IPS-20b (cell line): ENCODE measurements around the gene ZNF213.

Source experiments
- H3K27ac ChIP-seq: one replicate; pipeline ENCODE4 v1.5.1; 2013; ENCODE audit warnings: low read length
- H3K27me3 ChIP-seq: 2 replicates; pipeline ENCODE4 v1.6.1; 2013; ENCODE audit warnings: mild to moderate bottlenecking, low read length, inconsistent platforms; ENCODE audit not compliant: insufficient read depth
- H3K36me3 ChIP-seq: 2 replicates; pipeline ENCODE4 v1.6.1; 2013; ENCODE audit warnings: low read depth, mild to moderate bottlenecking, inconsistent platforms, low read length, moderate library complexity; ENCODE audit not compliant: insufficient read depth
- H3K4me1 ChIP-seq: 2 replicates; pipeline ENCODE4 v1.6.1; 2013; ENCODE audit warnings: mild to moderate bottlenecking, control low read depth, inconsistent platforms, low read length, moderate library complexity; ENCODE audit not compliant: insufficient read depth
- H3K4me3 ChIP-seq: 2 replicates; pipeline ENCODE4 v1.5.1; 2013; ENCODE audit warnings: mild to moderate bottlenecking, low read length, inconsistent platforms
- H3K9ac ChIP-seq: 2 replicates; pipeline ENCODE4 v1.6.1; 2013; ENCODE audit warnings: low read depth, mild to moderate bottlenecking, inconsistent platforms, low read length, moderate library complexity
- H3K9me3 ChIP-seq: 2 replicates; pipeline ENCODE4 v1.6.1; 2013; ENCODE audit warnings: mild to moderate bottlenecking, low read depth, low read length, inconsistent platforms; ENCODE audit not compliant: insufficient read depth

The ZNF213 gene

DNA sequence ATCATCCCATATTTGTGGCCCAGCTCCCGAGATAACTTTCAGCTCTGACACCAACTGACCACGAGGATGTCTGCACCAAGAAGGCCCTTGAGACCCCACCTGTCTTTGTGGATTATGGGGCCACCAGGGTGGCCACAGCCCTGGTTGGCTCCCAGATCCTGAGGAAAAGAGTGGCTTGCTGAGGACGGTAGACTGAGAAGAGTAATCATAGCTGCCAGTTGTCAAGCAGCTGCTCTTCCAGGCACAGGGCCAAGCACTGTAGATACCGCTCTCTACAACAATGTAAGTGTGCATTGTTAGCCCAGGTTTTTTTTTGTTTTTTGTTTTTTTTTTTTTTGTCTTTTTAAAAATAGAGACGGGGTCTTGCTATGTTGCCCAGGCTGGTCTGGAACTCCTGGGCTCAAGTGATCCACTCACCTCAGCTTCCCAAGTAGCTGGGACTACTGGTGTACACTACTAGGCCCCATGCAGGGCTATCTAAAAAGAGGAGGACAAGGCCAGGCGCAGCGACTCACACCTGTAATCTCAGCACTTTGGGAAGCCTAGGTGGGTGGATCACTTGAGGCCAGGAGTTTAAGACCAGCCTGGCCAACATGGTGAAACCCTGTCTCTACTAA, 12.9 kb upstream of the ZNF213 start:
- Histone ChIP-seq H3K9ac (no peak overlapping the region), H3K27me3 (no peaks in the 10 kb centered on the region), H3K36me3 (peaks cover 25% of the 10 kb centered on the region), H3K4me1 (peaks cover 2% of the 10 kb centered on the region; the same call in 1 of the 2 replicates), H3K9me3 (no peaks in the 10 kb centered on the region), H3K27ac (no peak overlapping the region), H3K4me3 (no peak overlapping the region)

DNA sequence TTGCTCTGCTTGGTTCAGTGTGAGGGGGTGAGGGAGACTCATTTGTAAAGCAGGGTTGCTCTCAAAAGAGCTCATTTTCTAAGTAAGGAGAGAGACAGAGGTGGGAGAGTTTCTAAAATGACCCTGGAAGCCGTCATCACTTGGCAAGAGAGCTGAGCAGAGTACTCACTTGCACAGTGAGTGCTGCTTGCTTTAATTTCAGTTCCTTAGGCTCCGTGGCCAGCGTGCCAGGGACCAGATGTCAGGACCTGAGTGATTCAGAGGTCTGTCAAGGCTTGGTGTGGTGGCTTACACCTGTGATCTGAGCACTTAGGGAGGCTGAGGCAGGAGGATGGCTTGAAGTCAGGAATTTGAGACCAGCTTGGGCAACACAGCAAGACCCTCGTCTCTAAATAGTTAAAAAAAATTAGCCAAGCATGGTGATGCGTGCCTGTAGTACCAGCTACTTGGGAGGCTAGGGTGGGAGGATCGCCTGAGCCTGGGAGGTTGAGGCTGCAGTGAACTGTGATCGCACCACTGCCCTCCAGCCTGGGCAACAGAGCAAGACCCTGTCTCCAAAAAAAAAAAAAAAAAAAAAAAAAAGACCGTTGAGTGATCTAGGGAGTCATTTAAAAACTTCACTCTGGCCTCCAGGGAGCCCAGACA, 11.8 kb upstream of the ZNF213 start:
- no peak overlapping the region; the same call in 1 of the 2 replicates for H3K4me3 ChIP-seq
- H3K27me3 ChIP-seq: no peaks in the 10 kb centered on the region
- H3K9me3 ChIP-seq: no peaks in the 10 kb centered on the region
- no peak overlapping the region for H3K9ac ChIP-seq
- H3K36me3 ChIP-seq: peaks cover 23% of the 10 kb centered on the region
- H3K27ac ChIP-seq: no peak overlapping the region
- peaks cover 9% of the 10 kb centered on the region for H3K4me1 ChIP-seq

DNA sequence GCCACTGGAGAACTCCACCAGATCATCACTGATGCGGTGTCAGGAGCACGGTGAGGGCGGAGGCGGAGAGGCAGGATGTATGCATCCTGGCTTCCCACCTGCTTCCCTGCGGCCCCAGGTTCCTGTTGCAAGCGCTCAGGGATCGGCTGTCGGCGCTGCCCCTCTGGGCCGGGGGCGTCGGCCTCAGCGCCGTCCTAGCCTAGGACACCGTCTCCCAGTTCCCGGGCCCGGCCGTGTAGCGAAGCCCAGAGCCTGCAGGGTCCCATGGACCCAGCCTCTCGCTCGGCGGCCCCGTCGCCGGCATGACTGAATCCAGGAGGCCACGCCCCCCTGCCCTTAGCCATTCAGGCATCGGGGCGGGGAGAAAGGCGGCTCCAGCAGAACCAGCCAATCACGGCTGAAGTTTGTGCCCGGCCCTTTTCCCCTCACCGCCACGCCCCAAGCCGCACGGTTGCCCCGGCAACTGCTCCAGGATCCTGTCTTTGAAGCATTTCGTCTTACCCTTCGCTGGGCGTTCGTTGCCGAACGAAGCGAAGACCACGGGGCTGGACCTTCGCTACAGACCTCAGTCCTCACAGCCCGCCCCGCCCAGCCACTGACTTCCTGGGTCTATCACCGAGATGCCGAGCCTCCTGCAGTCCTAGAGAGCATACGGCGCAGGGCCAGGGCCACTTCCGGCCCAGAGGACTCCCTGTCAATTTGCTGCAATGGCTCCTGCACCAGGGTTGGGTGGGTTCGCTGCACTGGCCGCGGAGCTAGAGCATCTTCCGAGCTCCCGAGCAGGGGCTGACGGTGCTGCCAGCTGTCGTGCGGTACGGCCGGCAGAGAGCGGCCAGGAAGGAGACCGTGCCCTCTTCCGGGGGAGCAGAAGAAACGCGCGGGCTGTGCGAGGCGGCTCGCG, 10.6 kb upstream of the ZNF213 start:
- Histone ChIP-seq H3K9me3 (no peaks in the 10 kb centered on the region), H3K36me3 (peaks cover 17% of the 10 kb centered on the region), H3K4me3 (peak overlapping the region; percentile 76), H3K27me3 (no peaks in the 10 kb centered on the region), H3K27ac (no peak overlapping the region), H3K4me1 (peaks cover 9% of the 10 kb centered on the region), H3K9ac (peak overlapping the region; percentile 57; the same call in 1 of the 2 replicates)

DNA sequence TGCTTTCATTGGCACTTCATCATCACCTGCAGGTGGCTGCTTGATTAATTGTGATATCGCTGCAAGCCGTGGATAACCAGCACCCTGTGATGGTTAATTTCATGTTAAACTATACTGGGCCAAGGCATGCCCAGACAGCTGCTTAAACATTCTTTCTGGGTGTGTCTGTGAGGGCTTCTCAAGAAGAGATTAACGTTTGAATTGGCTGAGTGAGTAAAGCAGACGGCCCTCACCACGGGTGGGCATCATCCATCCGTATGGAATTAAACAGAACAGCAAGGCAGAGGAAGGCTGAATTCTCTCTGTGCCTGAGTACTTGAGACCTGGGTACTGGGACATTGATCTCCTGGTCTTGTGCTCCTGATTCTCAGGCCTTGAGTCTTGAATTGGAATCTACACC, 7.1 kb upstream of the ZNF213 start:
- no peak overlapping the region; the same call in 1 of the 2 replicates for H3K9ac ChIP-seq
- peaks cover 9% of the 10 kb centered on the region for H3K4me1 ChIP-seq

DNA sequence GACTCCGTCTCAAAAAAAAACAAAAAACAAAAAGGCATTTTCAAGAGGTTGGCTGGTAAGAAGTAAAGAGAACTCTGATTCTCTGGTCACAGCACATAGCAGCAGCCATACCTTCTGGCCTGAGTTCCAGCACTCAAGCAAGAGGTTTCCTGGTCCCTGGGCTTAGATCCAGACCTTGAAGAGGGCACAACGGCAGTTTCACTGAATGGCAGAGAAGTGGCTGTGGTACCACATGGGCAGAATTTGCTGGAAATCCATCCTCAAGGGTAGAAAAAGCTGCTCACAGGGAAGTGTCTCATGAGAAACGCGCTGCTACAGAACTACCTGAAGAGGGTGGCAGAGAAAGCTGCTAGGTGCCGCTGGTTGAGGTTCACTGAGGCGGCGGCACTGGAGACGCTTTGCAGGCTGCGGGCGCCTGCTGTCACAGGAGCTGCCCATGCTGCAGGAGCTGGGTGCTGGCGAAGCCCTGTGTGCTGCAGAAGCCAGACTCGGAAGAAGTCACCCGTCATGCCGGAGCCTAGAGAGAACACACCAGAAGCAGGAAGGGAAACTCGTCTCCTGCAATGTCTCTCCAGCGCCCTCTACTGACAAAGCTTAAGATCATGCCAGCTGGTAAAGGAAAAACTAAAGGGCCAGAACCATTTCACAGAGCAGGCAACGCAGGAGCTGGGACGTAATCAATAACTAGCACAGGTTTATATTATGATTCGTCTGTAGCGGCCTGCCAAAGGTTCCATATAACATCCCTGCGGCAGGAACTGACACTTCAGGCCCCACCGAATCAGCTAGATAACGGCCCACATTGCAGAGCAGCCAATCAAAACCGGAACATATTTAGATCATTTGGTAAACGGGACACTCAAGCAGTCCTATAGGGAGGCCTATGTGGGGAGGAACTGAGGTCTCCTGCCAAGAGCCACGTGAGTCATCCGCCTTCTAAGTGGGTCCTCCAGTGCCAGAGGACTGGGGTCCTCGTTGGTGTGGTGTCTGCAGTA, 5.4 kb upstream of the ZNF213 start:
- no peak overlapping the region for H3K4me3 ChIP-seq
- H3K9ac ChIP-seq: no peak overlapping the region
- peaks cover 20% of the 10 kb centered on the region; the same call in 1 of the 2 replicates for H3K36me3 ChIP-seq

More for the DNA sequence above, 7.1 kb upstream of the ZNF213 start:
- Histone ChIP-seq H3K9me3 (no peaks in the 10 kb centered on the region), H3K27me3 (no peaks in the 10 kb centered on the region), H3K27ac (no peak overlapping the region), H3K36me3 (peaks cover 20% of the 10 kb centered on the region; the same call in 1 of the 2 replicates), H3K4me3 (peak overlapping the region; percentile 33)

DNA sequence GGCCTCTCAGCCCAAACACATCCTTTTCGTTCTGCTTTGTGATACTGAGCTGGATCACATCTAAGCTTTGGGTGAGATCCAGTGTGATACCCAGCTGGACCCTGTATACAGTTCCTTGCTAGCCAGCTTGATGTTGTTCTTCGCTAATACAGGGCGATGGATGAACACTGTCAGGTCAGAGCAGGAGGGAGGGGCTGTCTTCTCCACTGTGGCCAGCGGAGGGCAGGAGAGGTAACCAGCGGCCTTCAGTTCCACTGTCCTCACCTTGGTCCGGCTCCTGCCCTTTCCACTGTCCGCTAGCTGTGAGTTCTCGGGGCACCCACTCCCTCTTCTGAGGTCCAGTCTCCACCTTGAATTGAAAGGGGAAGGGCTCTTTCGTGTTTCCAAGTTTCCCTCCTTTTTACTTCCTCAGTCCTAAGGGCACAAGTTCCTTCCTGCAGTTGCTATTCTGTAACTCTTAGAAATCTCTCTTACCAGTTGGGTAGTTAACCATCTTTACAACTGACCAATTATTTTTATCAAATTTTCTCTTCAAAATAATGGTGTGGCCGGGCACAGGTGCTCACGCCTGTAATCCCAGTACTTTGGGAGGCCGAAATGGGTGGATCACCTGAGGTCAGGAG, 3.0 kb upstream of the ZNF213 start:
- H3K4me1 ChIP-seq: peaks cover 10% of the 10 kb centered on the region; the same call in 1 of the 2 replicates
- no peak overlapping the region for H3K9ac ChIP-seq
- H3K27ac ChIP-seq: no peak overlapping the region
- peaks cover 20% of the 10 kb centered on the region; the same call in 1 of the 2 replicates for H3K36me3 ChIP-seq
- H3K9me3 ChIP-seq: no peaks in the 10 kb centered on the region
- no peaks in the 10 kb centered on the region for H3K27me3 ChIP-seq
- no peak overlapping the region for H3K4me3 ChIP-seq

More for the DNA sequence above, 5.4 kb upstream of the ZNF213 start:
- Histone ChIP-seq H3K4me1 (peaks cover 12% of the 10 kb centered on the region), H3K27ac (no peak overlapping the region), H3K9me3 (no peaks in the 10 kb centered on the region), H3K27me3 (no peaks in the 10 kb centered on the region)

DNA sequence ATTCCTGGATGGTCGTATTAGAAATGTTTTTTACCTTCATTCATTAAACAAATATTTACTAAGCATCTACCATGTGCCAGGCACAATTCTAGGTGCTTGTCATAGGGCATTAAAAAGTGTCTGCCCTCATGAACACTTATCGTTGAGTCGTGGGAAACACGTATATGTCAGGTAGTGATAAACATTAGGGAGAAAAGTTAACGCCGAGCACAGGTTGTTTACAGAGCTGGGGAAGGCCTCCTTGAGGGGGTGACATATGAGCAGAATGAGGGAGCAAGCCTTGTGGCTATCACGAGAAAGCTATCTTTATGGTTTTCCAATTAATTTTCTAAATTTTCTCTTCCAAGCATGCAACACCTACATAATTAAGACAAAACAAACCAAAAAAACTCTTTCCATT, 985 bp upstream of the ZNF213 start:
- Histone ChIP-seq H3K36me3 (peaks cover 13% of the 10 kb centered on the region; the same call in 1 of the 2 replicates), H3K4me3 (peak overlapping the region; percentile 99), H3K27me3 (no peaks in the 10 kb centered on the region), H3K9me3 (no peaks in the 10 kb centered on the region), H3K27ac (peak overlapping the region; percentile 97), H3K4me1 (peaks cover 3% of the 10 kb centered on the region; the same call in 1 of the 2 replicates), H3K9ac (peak overlapping the region; percentile 99)

DNA sequence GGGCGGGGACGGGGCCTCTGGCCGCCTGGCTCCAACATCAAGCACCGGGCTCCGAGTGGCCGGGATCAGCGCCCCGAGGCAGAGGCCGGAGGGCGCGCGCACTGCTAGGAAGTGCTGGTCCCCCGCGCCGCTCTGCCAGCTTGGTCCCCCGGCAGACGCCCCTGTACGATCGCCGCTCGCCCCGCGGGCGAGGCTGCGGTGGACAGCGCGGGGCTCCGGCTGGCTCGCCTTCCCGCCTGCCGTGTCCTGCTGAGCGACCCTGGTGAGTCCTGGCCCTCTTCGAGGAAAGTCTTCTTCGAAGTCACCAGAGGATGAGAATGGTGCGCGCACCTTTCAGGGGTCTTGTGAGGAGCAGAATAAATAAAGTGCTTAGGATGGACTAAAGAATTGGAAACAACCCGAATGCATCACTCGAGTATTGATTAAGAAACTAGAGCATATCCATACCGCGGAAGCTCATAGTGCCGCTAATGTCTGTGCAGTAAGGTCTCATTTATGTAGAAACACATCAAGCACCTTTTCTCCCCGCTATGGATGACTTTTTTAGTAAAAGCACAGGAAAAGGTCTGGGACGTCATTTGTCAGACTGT, 392 bp downstream of the ZNF213 start:
- Histone ChIP-seq H3K9ac (peak overlapping the region; percentile 93), H3K27me3 (no peaks in the 10 kb centered on the region), H3K27ac (no peak overlapping the region), H3K9me3 (no peaks in the 10 kb centered on the region), H3K4me3 (peak overlapping the region; percentile 97), H3K36me3 (peaks cover 8% of the 10 kb centered on the region; the same call in 1 of the 2 replicates), H3K4me1 (peaks cover 3% of the 10 kb centered on the region; the same call in 1 of the 2 replicates)

DNA sequence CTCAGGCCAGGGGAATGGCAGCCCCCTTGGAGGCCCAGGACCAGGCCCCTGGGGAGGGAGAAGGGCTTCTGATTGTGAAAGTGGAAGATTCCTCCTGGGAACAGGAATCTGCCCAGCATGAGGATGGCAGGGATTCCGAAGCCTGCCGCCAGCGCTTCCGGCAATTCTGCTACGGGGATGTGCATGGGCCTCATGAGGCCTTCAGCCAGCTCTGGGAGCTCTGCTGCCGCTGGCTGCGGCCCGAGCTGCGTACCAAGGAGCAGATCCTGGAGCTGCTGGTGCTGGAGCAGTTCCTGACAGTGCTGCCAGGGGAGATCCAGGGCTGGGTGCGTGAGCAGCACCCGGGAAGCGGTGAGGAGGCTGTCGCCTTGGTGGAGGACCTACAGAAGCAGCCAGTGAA, 2.4 kb downstream of the ZNF213 start:
- H3K4me3 ChIP-seq: no peak overlapping the region
- peaks cover 3% of the 10 kb centered on the region; the same call in 1 of the 2 replicates for H3K4me1 ChIP-seq
- no peak overlapping the region for H3K27ac ChIP-seq
- H3K9me3 ChIP-seq: no peaks in the 10 kb centered on the region
- H3K36me3 ChIP-seq: peaks cover 1% of the 10 kb centered on the region; the same call in 1 of the 2 replicates
- H3K27me3 ChIP-seq: no peaks in the 10 kb centered on the region
- no peak overlapping the region for H3K9ac ChIP-seq

DNA sequence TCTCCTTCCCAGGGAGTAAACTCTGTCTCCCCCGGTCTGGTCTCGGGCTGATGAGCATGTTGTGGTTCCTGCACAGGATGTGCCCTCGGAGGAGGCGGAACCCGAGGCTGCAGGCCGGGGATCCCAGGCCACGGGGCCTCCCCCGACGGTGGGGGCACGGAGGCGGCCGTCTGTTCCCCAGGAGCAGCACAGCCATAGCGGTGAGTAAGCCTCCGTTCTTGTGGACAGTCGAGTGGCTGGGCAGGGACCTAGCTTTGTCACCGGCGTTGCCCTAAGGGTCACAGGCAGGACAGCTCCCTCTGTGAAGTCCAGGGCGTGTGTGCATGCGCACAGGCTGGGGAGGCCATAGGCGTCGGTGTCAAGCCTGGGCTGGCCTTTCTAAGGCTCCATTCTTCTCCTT, 3.5 kb downstream of the ZNF213 start:
- Histone ChIP-seq H3K9me3 (no peaks in the 10 kb centered on the region), H3K9ac (no peak overlapping the region), H3K4me3 (no peak overlapping the region), H3K4me1 (peaks cover 3% of the 10 kb centered on the region; the same call in 1 of the 2 replicates), H3K27me3 (no peaks in the 10 kb centered on the region), H3K27ac (no peak overlapping the region), H3K36me3 (peaks cover 6% of the 10 kb centered on the region; the same call in 1 of the 2 replicates)
